Measurements from ENCODE around the gene EXOC6B. TPM values are rescaled to one million over a fixed set of nuclear protein-coding genes. Genes with fewer than 3 reads are reported as not detected.

EXOC6B gene
- total RNA-seq, 1 experiment from 2014 or later, result 40.1 TPM

DNA sequence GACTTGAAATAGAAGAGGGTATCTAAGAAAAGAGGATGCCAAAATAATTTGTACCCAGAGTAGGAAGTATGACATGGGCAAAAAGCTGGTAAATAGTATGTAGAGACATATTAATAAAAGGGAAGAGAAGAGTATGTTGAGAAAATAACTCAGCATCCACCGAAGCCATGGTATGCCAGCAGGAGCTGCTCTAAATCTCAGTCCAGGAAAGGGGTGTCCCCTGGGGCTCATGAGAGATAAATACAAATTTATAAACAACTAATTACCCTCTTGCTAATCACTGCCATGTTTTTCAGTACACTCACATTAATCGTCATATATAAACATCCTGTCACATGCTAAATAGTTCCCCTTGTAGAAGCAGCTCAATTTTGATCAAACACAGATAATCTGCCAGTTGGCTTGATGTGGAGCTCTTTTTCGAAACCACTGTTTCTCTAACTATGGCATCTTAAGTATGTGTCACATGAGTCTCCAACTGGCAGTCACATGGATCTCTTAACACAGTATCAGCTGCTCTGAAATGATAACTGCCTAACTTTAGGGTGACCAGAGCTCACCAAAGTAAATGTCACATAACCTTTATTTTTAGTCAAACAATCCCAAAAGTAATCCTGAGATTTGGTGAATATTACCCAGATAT lies 31.9 kb downstream of the EXOC6B start:
- no peak overlapping the region for H2BK12ac ChIP-seq (ENCODE audit: insufficient read length, low read depth, low read length)
- no peak overlapping the region for H4K91ac ChIP-seq (ENCODE audit: insufficient read length, low read depth, low read length)
- H3K79me1 ChIP-seq (ENCODE audit: insufficient read depth, low read depth, low read length, poor library complexity, severe bottlenecking), result no peaks in the 10 kb centered on the region
- H4K5ac ChIP-seq (ENCODE audit: insufficient read length, low read depth, low read length), result no peak overlapping the region
- no peaks in the 10 kb centered on the region for H3K23me2 ChIP-seq (ENCODE audit: insufficient read length, low read depth, low read length, poor library complexity, severe bottlenecking)
- Mint-ChIP-seq H3K9me3 (no peaks in the 10 kb centered on the region), H3K27me3 (ENCODE audit: low read depth) (no peaks in the 10 kb centered on the region), H3K36me3 (ENCODE audit: insufficient read depth in 1 of 3, low read depth in 3 of 3) (no peaks in the 10 kb centered on the region), H3K4me1 (peaks cover 0 to 3% of the 10 kb centered on the region in 2 experiments; a peak in 2 of 4 replicates), H3K27ac (no peak overlapping the region; a peak in 1 of 7 replicates), H3K4me3 (no peak overlapping the region)
- no peak overlapping the region for H2BK15ac ChIP-seq (ENCODE audit: low read depth, low read length)
- H2AK5ac ChIP-seq (ENCODE audit: insufficient read length, low read length), result no peak overlapping the region
- no peak overlapping the region for H3K14ac ChIP-seq (ENCODE audit: insufficient read depth, low read length)
- H3K4me2 ChIP-seq (ENCODE audit: insufficient read depth, insufficient read length, low read length), result no peak overlapping the region
- no peak overlapping the region for H3K18ac ChIP-seq (ENCODE audit: insufficient read length, low read depth, low read length)
- H4K20me1 ChIP-seq (ENCODE audit: control insufficient read depth, insufficient read depth, insufficient read length), result no peaks in the 10 kb centered on the region
- H3T11ph ChIP-seq (ENCODE audit: low read length), result no peak overlapping the region
- H3K9ac ChIP-seq (ENCODE audit: extremely low read depth, insufficient read length, low read length), result no peak overlapping the region
- no peaks in the 10 kb centered on the region for H3K9me3 ChIP-seq (ENCODE audit: control insufficient read depth, low read depth, low read length)
- no peak overlapping the region for H2AFZ ChIP-seq (ENCODE audit: low read length)
- no peak overlapping the region for H2BK5ac ChIP-seq (ENCODE audit: insufficient read length, low read length)
- H3K56ac ChIP-seq (ENCODE audit: insufficient read length, low read depth, low read length), result no peak overlapping the region
- H3K27me3 ChIP-seq (ENCODE audit: insufficient read depth, low read length), result no peaks in the 10 kb centered on the region
- H4K8ac ChIP-seq (replicated peaks; ENCODE audit: insufficient read length, low read depth, low read length), result no peak overlapping the region
- no peak overlapping the region for H3K27ac ChIP-seq (ENCODE audit: insufficient read length, low read depth, low read length)
- H3K4ac ChIP-seq (ENCODE audit: low read depth, low read length), result no peak overlapping the region
- H3K23ac ChIP-seq (ENCODE audit: insufficient read length, low read depth, low read length), result no peak overlapping the region
- no peak overlapping the region for H2BK120ac ChIP-seq (ENCODE audit: low read depth, low read length, poor library complexity, severe bottlenecking)
- no peaks in the 10 kb centered on the region for H3K4me1 ChIP-seq (ENCODE audit: insufficient read depth, low read length)
- H3K79me2 ChIP-seq (ENCODE audit: insufficient read depth, low read length), result no peaks in the 10 kb centered on the region; the same call in 1 of the 2 replicates
- DNase-seq, result no peak
- no peak for TF ChIP-seq CTCF (conservative IDR thresholded peaks at IDR 0.05)
- H2BK20ac ChIP-seq (ENCODE audit: low read depth, low read length, poor library complexity, severe bottlenecking), result no peak overlapping the region
- WGBS (ENCODE audit: extremely low coverage, insufficient read length, low lambda C conversion rate), result no CpG with 5 or more reads among the region's 3 CpGs
